ENCODE data around the gene NPEPPS. TPM values are rescaled to one million over a fixed set of nuclear protein-coding genes. Genes with fewer than 3 reads are reported as not detected.

NPEPPS gene
- total RNA-seq, 1 experiment from 2014 or later: 36.0 TPM

DNA sequence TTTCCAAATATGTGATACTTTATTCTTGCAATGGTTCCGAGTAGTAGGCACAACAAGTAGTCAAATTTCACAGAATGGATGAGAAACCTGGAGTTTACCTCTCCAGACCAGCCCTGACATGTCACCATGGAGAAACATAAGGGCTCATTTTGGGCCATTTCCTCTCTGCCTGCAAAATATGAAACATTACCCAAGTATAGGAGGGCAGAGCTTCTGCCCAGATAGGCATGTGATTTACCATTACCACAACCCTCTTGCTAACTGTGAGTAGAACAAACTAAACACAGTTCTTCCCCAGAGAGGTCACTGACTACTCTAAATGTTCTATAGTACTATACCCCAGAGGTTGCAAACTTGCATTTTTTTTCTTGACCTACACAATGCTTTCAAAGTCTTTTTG lies 103.1 kb downstream of the NPEPPS start:
- no peak for DNase-seq
- Histone ChIP-seq H3K27me3 (ENCODE audit: control insufficient read depth, insufficient read depth, low read length) (no peaks in the 10 kb centered on the region), H3K36me3 (replicated peaks; ENCODE audit: control insufficient read depth, insufficient read depth, low read length) (no peaks in the 10 kb centered on the region; the same call in none of the 2 replicates), H3K4me3 (ENCODE audit: insufficient read depth, low read depth, low read length) (no peak overlapping the region)

DNA sequence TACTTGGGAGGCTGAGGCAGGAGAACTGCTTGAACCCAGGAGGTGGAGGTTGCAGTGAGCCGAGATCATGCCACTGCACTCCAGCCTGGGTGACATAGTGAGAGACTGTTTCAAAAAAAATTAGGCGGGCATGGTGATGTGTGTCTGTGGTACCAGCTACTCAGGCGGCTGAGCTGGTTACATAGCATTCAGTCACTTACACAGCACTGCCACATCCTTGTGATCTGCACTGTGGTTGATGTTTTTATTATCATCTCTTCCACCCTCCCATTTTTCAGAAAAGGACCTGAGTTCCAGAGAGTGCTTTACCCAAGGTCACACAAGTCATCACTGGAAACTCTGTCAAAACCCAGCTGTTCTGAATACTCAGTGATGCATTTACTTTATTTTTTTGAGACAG lies 104.0 kb downstream of the NPEPPS start:
- H3K4me3 ChIP-seq (ENCODE audit: insufficient read depth, low read depth, low read length): no peak overlapping the region
- no peaks in the 10 kb centered on the region; the same call in none of the 2 replicates for H3K36me3 ChIP-seq (replicated peaks; ENCODE audit: control insufficient read depth, insufficient read depth, low read length)
- no peak for DNase-seq
- H3K27me3 ChIP-seq (ENCODE audit: control insufficient read depth, insufficient read depth, low read length): no peaks in the 10 kb centered on the region

DNA sequence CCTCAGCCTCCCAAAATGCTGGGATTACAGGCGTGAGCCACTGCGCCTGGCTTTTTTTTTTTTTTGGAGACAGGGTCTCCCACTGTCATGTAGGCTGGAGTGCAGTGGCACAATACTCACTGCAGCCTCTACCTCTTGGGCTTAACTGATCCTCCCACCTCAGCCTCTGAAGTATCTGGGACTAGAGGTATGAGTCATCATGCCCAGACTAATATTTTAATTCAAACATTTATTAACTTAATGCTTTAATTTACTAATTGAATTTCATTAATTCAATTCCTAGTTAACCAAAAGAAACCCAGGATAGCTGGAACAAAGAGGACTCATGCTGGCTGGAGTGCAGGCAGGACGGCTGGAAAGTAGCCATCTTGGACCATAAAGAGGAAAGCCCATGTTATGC lies 104.8 kb downstream of the NPEPPS start:
- DNase-seq: no peak
- Histone ChIP-seq H3K36me3 (replicated peaks; ENCODE audit: control insufficient read depth, insufficient read depth, low read length) (no peaks in the 10 kb centered on the region; the same call in 1 of the 2 replicates), H3K27me3 (ENCODE audit: control insufficient read depth, insufficient read depth, low read length) (no peaks in the 10 kb centered on the region), H3K4me3 (ENCODE audit: insufficient read depth, low read depth, low read length) (no peak overlapping the region)

DNA sequence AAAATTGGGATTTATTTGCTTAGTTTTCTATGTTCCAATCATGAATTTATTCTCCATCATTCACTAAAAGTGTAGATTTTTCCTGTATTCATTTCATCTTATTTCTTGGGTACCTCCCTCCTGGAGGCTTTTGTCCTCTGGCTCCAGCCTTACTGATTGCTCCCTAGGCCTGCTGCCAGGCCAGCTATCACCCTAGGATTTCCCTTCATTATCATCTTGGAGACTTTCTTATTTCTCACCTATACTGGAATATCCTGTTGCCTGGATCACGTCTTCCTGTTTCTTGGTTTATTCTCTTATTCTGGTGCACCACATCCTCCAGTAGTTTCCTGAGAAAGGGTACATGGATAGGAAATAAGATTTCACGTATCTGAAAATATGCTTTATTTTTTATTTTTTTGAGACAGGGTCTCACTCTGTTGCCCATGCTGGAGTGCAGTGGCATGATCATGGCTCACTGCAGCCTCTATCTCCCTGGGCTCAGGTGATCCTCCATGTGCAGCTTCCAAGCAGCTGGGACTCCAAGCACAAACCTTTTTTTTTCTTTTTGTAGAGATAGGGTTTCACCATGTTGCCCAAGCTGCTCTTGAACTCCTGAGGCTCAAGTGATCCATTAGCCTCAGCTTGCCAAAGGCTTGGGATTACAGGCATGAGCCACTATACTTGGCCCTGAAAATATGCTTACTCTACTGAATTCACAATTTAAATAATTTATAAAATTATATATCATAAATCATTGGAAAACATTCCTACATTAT lies 105.5 kb downstream of the NPEPPS start:
- H3K4me3 ChIP-seq (ENCODE audit: insufficient read depth, low read depth, low read length): no peak overlapping the region
- no peak for DNase-seq
- H3K27me3 ChIP-seq (ENCODE audit: control insufficient read depth, insufficient read depth, low read length): no peaks in the 10 kb centered on the region
- no peaks in the 10 kb centered on the region; the same call in 1 of the 2 replicates for H3K36me3 ChIP-seq (replicated peaks; ENCODE audit: control insufficient read depth, insufficient read depth, low read length)

DNA sequence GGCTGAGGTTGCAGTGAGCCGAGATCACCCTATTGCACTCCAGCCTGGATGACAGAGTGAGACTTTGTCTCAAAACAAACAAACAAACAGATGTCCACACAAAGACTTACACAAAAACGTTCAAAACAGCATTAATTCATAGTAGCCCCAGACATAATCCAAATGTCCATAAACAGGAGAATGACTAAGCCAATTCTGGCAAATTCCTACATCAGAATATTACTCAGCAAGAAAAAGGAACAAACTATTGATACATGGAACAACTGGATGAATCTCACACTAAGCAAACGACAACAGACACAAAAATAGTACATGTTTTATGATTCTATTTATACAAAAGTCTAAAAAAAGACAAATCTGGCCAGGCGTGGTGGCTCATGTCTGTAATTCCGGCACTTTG lies 108.0 kb downstream of the NPEPPS start:
- no peak for DNase-seq
- no peaks in the 10 kb centered on the region; the same call in 1 of the 2 replicates for H3K36me3 ChIP-seq (replicated peaks; ENCODE audit: control insufficient read depth, insufficient read depth, low read length)
- H3K27me3 ChIP-seq (ENCODE audit: control insufficient read depth, insufficient read depth, low read length): no peaks in the 10 kb centered on the region
- H3K4me3 ChIP-seq (ENCODE audit: insufficient read depth, low read depth, low read length): no peak overlapping the region

DNA sequence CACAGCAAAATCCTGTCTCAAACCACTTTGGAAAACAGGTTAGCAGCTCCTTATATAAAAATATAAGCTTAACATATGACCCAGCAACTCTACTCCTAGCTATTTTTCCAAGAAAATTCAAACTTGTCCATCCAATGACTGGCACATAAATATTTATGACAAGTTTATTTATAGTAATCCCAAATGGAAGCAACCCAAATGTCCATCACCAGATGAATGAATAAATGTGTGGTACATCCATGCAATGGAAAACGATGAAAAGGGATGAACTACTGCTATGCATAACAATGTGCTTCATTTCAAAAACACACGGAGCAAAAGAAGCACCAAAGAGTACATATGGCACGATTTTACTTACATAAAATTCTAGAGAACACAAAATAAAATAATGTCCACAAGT lies 109.2 kb downstream of the NPEPPS start:
- H3K4me3 ChIP-seq (ENCODE audit: insufficient read depth, low read depth, low read length): no peak overlapping the region
- H3K36me3 ChIP-seq (replicated peaks; ENCODE audit: control insufficient read depth, insufficient read depth, low read length): no peaks in the 10 kb centered on the region
- no peaks in the 10 kb centered on the region for H3K27me3 ChIP-seq (ENCODE audit: control insufficient read depth, insufficient read depth, low read length)
- no peak for DNase-seq

DNA sequence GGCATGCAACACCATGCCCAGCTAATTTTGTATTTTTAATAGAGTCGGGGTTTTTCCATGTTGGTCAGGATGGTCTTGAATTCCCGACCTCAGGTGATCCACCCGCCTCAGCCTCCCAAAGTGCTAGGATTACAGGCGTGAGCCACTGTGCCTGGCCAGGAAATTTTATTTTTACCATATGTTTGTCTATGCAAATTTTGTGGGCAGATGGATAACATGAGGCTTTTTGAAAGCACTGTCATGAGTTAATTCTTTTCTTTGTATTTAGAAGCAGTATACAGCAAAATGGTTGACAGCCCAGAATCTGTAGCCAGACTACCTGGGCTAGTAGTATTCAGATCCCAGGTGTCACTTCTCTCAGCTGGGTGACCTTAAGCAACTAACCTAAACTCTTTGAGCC lies 110.3 kb downstream of the NPEPPS start:
- Histone ChIP-seq H3K27me3 (ENCODE audit: control insufficient read depth, insufficient read depth, low read length) (no peaks in the 10 kb centered on the region), H3K36me3 (replicated peaks; ENCODE audit: control insufficient read depth, insufficient read depth, low read length) (no peaks in the 10 kb centered on the region), H3K4me3 (ENCODE audit: insufficient read depth, low read depth, low read length) (no peak overlapping the region)
- no peak for DNase-seq

DNA sequence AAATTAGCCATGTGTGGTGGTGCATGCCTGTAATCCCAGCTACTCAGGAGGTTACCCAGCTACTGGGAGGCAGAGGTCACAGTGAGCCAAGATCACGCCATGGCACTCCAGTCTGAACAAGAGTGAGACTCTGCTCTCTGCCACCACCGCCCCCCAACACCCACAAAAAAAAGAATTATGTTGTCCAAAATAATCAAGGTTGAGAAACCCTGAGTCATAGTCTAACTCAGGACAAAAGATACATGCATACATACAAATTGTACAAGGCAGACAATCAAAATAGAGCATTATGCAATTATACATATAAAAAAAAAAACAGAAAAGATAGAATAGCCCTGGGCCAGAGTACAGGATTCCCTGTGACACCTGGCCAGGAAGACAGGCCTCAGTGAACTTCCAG lies 112.2 kb downstream of the NPEPPS start:
- DNase-seq: no peak
- no peaks in the 10 kb centered on the region for H3K27me3 ChIP-seq (ENCODE audit: control insufficient read depth, insufficient read depth, low read length)
- H3K36me3 ChIP-seq (replicated peaks; ENCODE audit: control insufficient read depth, insufficient read depth, low read length): no peaks in the 10 kb centered on the region
- H3K4me3 ChIP-seq (ENCODE audit: insufficient read depth, low read depth, low read length): no peak overlapping the region

DNA sequence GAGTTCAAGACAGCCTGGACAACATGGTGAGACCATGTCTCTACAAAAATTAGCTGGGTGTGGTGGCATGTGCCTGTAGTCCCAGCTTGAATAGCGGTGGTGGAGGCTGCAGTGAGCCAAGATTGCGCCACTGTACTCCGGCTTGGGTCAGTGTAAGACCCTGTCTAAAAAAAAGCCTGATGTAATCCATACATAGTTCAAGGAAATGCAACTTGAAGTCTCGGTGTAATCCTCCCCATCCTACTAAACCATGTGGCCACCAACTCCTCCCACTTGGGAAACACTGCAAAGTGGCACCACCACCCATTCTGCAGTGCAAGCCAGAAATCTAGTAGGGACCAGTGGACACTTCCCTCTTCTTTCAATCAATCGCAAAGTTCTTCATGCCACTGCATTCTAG lies 113.4 kb downstream of the NPEPPS start:
- Histone ChIP-seq H3K36me3 (replicated peaks; ENCODE audit: control insufficient read depth, insufficient read depth, low read length) (no peaks in the 10 kb centered on the region), H3K27me3 (ENCODE audit: control insufficient read depth, insufficient read depth, low read length) (no peaks in the 10 kb centered on the region), H3K4me3 (ENCODE audit: insufficient read depth, low read depth, low read length) (no peak overlapping the region)
- no peak for DNase-seq

DNA sequence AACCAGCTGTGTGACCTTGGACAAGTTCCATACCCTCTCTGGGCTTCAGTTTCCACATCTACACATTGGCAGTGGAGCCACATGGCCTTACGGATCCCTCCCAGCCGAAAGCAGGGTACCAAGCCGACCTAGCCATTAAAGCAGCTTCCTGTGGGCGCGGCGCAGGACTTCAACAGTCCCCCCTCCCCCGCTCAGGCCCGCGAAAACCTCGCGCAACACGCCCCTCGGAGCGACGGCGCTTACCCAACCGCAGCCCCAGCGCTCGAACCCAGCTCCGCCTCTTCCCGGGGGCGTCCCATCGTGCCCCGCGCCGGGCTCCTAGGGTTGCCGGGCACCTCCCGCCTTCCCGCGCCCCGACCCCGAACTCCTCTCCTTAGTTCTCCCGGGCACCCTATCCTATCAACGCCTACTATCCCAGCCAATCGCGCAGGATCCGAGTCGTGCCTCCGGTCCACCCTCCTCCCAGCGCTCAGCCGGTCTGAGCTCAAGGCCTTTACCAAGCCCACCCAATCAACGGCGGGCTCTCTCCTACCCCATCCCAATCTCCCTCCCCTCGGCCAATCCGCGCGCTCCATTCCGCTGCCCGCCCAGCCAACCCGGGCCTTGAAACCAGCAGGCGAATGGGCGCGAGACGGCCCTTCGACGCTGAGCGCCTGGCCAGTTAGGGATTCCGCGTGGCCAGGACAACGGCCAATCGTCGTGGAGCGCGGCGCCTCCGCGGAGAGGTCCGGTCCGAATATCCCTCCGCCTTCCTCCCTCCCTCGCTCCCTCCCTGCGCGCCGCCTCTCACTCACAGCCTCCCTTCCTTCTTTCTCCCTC lies 118.5 kb downstream of the NPEPPS start, which contains the start of gene KPNB1:
KPNB1 (plus strand) TSS at position 767 of the 819 bp plus-strand sequence. CDS start 326 bp downstream, outside the sequence.
- H3K36me3 ChIP-seq (replicated peaks; ENCODE audit: control insufficient read depth, insufficient read depth, low read length): peaks cover 21% of the 10 kb centered on the region
- peak within 1 kb of the TSS; percentile 93 for H3K4me3 ChIP-seq (ENCODE audit: insufficient read depth, low read depth, low read length)
- DNase-seq: peak; percentile 96
- H3K27me3 ChIP-seq (ENCODE audit: control insufficient read depth, insufficient read depth, low read length): no peaks in the 10 kb centered on the region

DNA sequence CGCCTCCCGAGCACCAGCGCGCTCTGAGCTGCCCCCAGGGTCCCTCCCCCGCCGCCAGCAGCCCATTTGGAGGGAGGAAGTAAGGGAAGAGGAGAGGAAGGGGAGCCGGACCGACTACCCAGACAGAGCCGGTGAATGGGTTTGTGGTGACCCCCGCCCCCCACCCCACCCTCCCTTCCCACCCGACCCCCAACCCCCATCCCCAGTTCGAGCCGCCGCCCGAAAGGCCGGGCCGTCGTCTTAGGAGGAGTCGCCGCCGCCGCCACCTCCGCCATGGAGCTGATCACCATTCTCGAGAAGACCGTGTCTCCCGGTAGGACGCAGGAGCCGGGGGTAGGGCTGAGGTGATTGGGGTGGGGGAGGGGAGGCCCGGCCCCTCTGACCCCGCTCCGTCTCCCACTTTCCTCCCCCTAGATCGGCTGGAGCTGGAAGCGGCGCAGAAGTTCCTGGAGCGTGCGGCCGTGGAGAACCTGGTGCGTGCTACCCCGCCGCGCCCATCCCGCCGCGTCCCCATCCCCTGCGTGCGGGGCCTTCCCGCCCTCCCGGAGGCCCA lies 119.1 kb downstream of the NPEPPS start:
- DNase-seq: no peak
- Histone ChIP-seq H3K36me3 (replicated peaks; ENCODE audit: control insufficient read depth, insufficient read depth, low read length) (peaks cover 26% of the 10 kb centered on the region), H3K4me3 (ENCODE audit: insufficient read depth, low read depth, low read length) (peak overlapping the region; percentile 83), H3K27me3 (ENCODE audit: control insufficient read depth, insufficient read depth, low read length) (no peaks in the 10 kb centered on the region)

DNA sequence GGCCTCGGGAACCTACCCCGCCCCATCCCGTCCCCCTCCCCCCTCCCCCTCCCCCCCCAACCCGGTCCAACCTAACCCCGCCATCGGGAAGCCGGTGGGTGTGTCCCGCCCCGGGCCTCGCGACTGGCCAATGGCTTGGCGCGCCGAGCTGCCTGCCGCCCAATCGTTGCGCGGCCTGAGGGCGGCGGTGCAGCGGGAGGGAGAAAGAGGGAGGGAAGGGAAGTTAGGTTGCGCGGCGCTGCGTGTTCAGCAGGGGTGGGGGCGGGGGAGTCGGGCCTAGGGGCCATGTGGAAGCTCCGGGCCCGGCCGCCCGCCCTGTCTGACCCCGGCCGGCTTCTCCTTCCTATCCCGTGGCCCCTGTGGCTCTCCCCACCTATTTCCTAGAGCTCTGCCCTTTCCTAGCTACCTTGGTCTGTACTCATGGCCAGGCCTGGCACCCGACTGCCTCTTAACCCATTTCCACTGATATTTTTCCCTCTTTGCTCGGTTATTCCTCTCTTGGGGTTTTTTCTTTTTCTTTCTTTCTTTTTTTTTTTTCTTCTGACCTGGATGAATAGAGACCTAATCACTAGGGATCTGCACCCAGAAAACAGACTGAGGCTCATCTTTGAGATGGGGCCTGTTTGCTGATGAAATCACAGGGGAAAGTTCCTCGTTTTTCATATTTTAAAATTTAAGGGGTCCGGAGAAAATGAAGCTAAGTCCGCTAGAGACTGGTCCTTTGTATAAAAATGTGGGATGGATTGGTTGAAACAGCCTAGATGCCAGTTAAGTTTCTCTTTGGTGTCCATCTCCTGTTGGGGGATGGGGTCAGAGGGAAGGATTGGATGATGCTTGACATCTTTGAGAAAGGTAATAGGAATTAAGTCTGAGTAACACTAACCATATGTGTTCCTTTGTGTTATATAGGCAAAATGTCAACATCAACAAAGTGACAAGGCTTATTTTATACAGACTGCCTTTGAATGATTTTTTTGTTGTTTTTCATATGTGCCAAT lies 119.9 kb downstream of the NPEPPS start:
- Histone ChIP-seq H3K4me3 (ENCODE audit: insufficient read depth, low read depth, low read length) (peak overlapping the region; percentile 83), H3K27me3 (ENCODE audit: control insufficient read depth, insufficient read depth, low read length) (no peaks in the 10 kb centered on the region), H3K36me3 (replicated peaks; ENCODE audit: control insufficient read depth, insufficient read depth, low read length) (peaks cover 33% of the 10 kb centered on the region)
- peak; percentile 96 for DNase-seq

DNA sequence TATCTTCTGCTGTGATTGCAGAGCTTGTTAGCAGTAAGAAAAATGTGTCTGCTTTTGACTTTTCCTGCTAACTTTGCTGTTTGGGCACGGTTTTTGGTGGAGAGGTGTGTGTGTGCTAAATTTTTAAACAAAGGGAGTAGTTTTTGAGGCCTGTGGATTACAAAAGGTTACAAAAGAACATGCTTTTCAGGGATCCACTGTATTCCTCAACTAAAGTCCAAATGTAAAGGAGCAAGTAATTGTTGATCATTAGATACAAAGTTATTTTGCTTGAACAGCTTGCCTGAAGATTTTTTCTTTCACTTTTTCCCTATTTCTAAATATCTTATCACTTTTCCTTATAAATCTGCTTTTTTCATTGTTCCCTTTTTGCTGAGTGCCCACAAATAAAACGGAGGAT lies 120.8 kb downstream of the NPEPPS start:
- Histone ChIP-seq H3K4me3 (ENCODE audit: insufficient read depth, low read depth, low read length) (no peak overlapping the region), H3K27me3 (ENCODE audit: control insufficient read depth, insufficient read depth, low read length) (no peaks in the 10 kb centered on the region), H3K36me3 (replicated peaks; ENCODE audit: control insufficient read depth, insufficient read depth, low read length) (peaks cover 37% of the 10 kb centered on the region)
- DNase-seq: no peak

DNA sequence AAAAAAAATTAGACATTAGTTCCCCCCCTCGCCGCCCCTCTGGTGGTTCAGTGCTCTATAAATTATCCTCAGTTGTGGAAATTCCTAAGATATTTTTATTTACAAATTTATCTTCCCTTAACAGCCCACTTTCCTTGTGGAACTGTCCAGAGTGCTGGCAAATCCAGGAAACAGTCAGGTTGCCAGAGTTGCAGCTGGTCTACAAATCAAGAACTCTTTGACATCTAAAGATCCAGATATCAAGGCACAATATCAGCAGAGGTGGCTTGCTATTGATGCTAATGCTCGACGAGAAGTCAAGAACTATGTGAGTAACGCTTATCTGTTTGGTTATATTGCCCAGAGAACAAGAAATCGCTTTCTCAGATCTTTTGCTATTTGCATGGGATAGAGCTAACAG lies 121.7 kb downstream of the NPEPPS start:
- no peak overlapping the region for H3K4me3 ChIP-seq (ENCODE audit: insufficient read depth, low read depth, low read length)
- no peak for DNase-seq
- H3K36me3 ChIP-seq (replicated peaks; ENCODE audit: control insufficient read depth, insufficient read depth, low read length): peaks cover 45% of the 10 kb centered on the region
- no peaks in the 10 kb centered on the region for H3K27me3 ChIP-seq (ENCODE audit: control insufficient read depth, insufficient read depth, low read length)
